IPS-18c (cell line): Measurements from ENCODE around the gene ATP8A2.
"Not testable (repeated sequence)": the region's sequence is repeated elsewhere in the genome, so short reads cannot be mapped to it uniquely, and the experiment has no call there.

Experiments used
- H3K4me3 ChIP-seq: 2 replicates; pipeline ENCODE4 v1.7.0; 2013; ENCODE audit warnings: low read depth, mild to moderate bottlenecking, low read length, moderate library complexity; ENCODE audit not compliant: insufficient read depth
- H3K9me3 ChIP-seq: one replicate; pipeline ENCODE4 v1.6.1; 2013; ENCODE audit warnings: mild to moderate bottlenecking, low read length, moderate library complexity; ENCODE audit not compliant: control insufficient read depth, insufficient read depth

The ATP8A2 gene

GRCh38 chr13:25806264-25806974 lies 434.6 kb downstream of the ATP8A2 start:
- H3K4me3 ChIP-seq, result no peak overlapping the region
- H3K9me3 ChIP-seq, result no peaks in the 10 kb centered on the region

GRCh38 chr13:25807562-25807961 lies 435.8 kb downstream of the ATP8A2 start:
- Histone ChIP-seq H3K4me3 (no peak overlapping the region), H3K9me3 (no peaks in the 10 kb centered on the region)

GRCh38 chr13:25811506-25811905 lies 439.7 kb downstream of the ATP8A2 start:
- H3K4me3 ChIP-seq, result no peak overlapping the region
- H3K9me3 ChIP-seq, result no peaks in the 10 kb centered on the region

GRCh38 chr13:25816239-25816638 lies 444.5 kb downstream of the ATP8A2 start:
- H3K4me3 ChIP-seq, result no peak overlapping the region
- no peaks in the 10 kb centered on the region for H3K9me3 ChIP-seq

GRCh38 chr13:25819856-25820530 lies 448.2 kb downstream of the ATP8A2 start:
- no peak overlapping the region for H3K4me3 ChIP-seq
- no peaks in the 10 kb centered on the region for H3K9me3 ChIP-seq

- Histone ChIP-seq H3K9me3 (no peaks in the 10 kb centered on the region), H3K4me3 (no peak overlapping the region)
Observed at GRCh38 chr13:25821776-25822175, 450.0 kb downstream of the ATP8A2 start.

GRCh38 chr13:25827221-25827620 lies 455.4 kb downstream of the ATP8A2 start:
- not testable (repeated sequence) for H3K9me3 ChIP-seq, H3K4me3 ChIP-seq

GRCh38 chr13:25827831-25828465 lies 456.2 kb downstream of the ATP8A2 start:
- H3K4me3 ChIP-seq, result no peak overlapping the region
- H3K9me3 ChIP-seq, result no peaks in the 10 kb centered on the region

GRCh38 chr13:25833761-25834160 lies 462.0 kb downstream of the ATP8A2 start:
- Histone ChIP-seq H3K9me3 (no peaks in the 10 kb centered on the region), H3K4me3 (no peak overlapping the region)

GRCh38 chr13:25836574-25837336 lies 465.0 kb downstream of the ATP8A2 start:
- H3K4me3 ChIP-seq, result no peak overlapping the region
- no peaks in the 10 kb centered on the region for H3K9me3 ChIP-seq

GRCh38 chr13:25839371-25839770 lies 467.6 kb downstream of the ATP8A2 start:
- no peaks in the 10 kb centered on the region for H3K9me3 ChIP-seq
- no peak overlapping the region for H3K4me3 ChIP-seq

- no peaks in the 10 kb centered on the region for H3K9me3 ChIP-seq
Observed at GRCh38 chr13:25840261-25840660, 468.5 kb downstream of the ATP8A2 start.

GRCh38 chr13:25840931-25841330 lies 469.2 kb downstream of the ATP8A2 start:
- Histone ChIP-seq H3K4me3 (no peak overlapping the region), H3K9me3 (no peaks in the 10 kb centered on the region)

More at GRCh38 chr13:25840261-25840660, 468.5 kb downstream of the ATP8A2 start:
- no peak overlapping the region for H3K4me3 ChIP-seq

GRCh38 chr13:25843692-25844091 lies 471.9 kb downstream of the ATP8A2 start:
- Histone ChIP-seq H3K4me3 (no peak overlapping the region), H3K9me3 (no peaks in the 10 kb centered on the region)

- H3K9me3 ChIP-seq, result no peaks in the 10 kb centered on the region
- no peak overlapping the region for H3K4me3 ChIP-seq
Observed at GRCh38 chr13:25844559-25845434, 473.0 kb downstream of the ATP8A2 start.

- H3K4me3 ChIP-seq, result no peak overlapping the region
- no peaks in the 10 kb centered on the region for H3K9me3 ChIP-seq
Observed at GRCh38 chr13:25846222-25846984, 474.6 kb downstream of the ATP8A2 start.
